ENCODE results near the gene ERG28.
"Not testable (repeated sequence)": the region's sequence is repeated elsewhere in the genome, so short reads cannot be mapped to it uniquely, and the experiment has no call there.

DNA sequence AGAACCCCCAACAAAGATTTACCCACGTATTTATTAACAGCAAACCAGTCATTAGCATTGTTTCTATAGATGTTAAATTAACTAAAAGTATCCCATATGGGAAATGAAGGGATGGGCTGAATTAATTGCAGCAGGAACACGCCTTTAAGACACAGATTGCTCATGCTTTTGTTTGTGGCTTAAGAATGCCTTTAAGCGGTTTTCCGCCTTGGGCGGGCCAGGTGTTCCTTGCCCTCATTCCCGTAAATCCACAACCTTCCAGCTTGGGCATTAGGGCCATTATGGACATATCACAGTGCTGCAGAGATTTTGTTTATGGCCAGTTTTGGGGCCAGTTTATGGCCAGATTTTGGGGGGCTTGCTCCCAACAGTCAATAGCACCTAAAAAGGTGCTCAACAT, 59.6 kb downstream of the ERG28 start:
- not testable (repeated sequence) for TF ChIP-seq MYC (IDR thresholded peaks at IDR 0.05; ENCODE audit: low read depth, low read length); POLR2AphosphoS5 (IDR thresholded peaks at IDR 0.05; ENCODE audit: insufficient read depth, low read depth, low read length); POLR2A (IDR thresholded peaks at IDR 0.05; ENCODE audit: low read depth, low read length); EZH2 (IDR thresholded peaks at IDR 0.05; ENCODE audit: borderline replicate concordance, low read depth, low read length, severe bottlenecking)
- TF ChIP-seq, protein P1, sequence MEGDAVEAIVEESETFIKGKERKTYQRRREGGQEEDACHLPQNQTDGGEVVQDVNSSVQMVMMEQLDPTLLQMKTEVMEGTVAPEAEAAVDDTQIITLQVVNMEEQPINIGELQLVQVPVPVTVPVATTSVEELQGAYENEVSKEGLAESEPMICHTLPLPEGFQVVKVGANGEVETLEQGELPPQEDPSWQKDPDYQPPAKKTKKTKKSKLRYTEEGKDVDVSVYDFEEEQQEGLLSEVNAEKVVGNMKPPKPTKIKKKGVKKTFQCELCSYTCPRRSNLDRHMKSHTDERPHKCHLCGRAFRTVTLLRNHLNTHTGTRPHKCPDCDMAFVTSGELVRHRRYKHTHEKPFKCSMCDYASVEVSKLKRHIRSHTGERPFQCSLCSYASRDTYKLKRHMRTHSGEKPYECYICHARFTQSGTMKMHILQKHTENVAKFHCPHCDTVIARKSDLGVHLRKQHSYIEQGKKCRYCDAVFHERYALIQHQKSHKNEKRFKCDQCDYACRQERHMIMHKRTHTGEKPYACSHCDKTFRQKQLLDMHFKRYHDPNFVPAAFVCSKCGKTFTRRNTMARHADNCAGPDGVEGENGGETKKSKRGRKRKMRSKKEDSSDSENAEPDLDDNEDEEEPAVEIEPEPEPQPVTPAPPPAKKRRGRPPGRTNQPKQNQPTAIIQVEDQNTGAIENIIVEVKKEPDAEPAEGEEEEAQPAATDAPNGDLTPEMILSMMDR (IDR thresholded peaks at IDR 0.05; ENCODE audit: extremely low read depth in 1 of 2, insufficient read depth in 1 of 2, low read depth in 1 of 2, low read length in 2 of 2) = not testable (repeated sequence)
- TF ChIP-seq, protein P2, sequence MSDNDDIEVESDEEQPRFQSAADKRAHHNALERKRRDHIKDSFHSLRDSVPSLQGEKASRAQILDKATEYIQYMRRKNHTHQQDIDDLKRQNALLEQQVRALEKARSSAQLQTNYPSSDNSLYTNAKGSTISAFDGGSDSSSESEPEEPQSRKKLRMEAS (IDR thresholded peaks at IDR 0.05; ENCODE audit: insufficient read depth, insufficient read length) = not testable (repeated sequence)
